Measurements from ENCODE around the gene KMT2D.

Gene KMT2D

DNA sequence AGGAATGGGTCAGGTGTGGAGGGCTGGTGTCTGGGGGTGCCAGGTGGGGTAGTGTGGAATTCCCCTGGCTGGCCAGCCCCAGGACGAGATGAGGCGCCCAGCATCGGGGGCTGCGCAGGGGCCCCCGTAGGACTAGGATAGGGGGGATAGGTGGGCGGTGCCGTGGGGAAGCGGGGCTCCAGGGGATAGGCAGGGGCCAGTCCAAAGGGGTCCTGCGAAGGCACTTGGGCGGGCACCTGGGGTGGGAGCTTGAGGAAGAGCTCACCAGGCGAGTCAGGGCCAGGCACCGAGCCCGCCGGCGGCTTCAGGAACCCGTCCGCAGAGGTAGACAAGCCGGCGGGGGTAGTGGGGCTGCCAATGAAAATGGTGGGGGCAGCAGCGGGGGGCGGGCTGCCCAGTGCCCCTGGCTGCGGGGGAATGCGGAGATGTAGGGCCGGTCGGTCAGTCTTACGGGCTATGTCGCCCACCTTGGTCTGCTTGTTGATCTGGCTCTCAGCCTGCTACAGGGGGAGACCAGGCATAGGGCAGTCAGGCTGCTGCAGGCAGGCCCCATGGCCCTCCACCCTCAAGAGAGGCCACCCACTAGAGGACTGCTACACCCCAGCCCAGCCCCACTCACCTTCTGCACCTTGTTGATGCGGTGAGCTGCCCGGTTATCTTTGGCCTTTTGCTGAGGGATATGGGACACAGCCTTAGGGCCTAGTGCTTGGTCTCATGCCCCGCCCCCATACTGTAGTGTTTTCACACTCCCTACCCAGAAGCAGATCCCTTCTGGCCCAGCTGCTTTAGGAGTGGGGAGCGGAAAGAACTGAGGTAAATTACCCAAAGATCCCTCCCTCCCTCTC lies 19.3 kb downstream of the KMT2D start:
- H3K4me3 ChIP-seq (ENCODE audit: low read depth, low read length), result no peak overlapping the region
- no peaks in the 10 kb centered on the region for H3K4me1 ChIP-seq (ENCODE audit: control insufficient read depth, insufficient read depth, low read length, unreplicated experiment)
- H3K36me3 ChIP-seq (ENCODE audit: insufficient read depth, low read length), result peaks cover 46% of the 10 kb centered on the region
- no peak overlapping the region for H3K27ac ChIP-seq (ENCODE audit: low read depth, low read length)
- H3K27me3 ChIP-seq (ENCODE audit: insufficient read depth, low read length), result no peaks in the 10 kb centered on the region
- H3K79me2 ChIP-seq (ENCODE audit: control insufficient read depth, insufficient read depth, low read length, unreplicated experiment), result no peaks in the 10 kb centered on the region
- H2AFZ ChIP-seq (ENCODE audit: low read length, unreplicated experiment), result no peak overlapping the region

DNA sequence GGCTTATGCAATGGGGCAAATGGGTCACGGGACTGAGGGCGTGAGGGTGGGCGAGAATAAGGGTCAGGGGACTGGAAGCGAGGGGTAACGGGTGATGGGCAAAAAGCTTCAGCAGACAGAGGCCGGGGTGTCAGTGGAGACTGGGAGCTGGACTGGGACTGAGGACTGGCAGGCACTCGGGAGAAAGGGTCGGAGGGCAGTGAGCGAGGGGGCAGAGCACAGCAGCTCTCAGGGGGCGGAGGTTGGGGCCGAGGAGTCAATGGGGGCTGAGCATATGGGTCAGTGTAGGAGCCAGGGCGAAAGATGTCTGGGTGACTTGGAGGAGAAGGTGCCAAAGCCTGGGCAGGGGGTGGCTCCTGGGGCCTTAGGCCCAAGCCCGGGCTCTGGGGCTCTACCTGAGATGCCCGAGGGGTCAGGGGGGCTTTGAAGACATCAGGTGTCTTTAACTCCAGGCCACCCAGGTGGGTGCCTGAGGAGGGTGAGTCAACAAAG lies 20.2 kb downstream of the KMT2D start:
- H3K4me3 ChIP-seq (ENCODE audit: low read depth, low read length), result no peak overlapping the region
- no peaks in the 10 kb centered on the region for H3K79me2 ChIP-seq (ENCODE audit: control insufficient read depth, insufficient read depth, low read length, unreplicated experiment)
- no peaks in the 10 kb centered on the region for H3K4me1 ChIP-seq (ENCODE audit: control insufficient read depth, insufficient read depth, low read length, unreplicated experiment)
- no peak overlapping the region for H2AFZ ChIP-seq (ENCODE audit: low read length, unreplicated experiment)
- H3K27ac ChIP-seq (ENCODE audit: low read depth, low read length), result no peak overlapping the region
- H3K27me3 ChIP-seq (ENCODE audit: insufficient read depth, low read length), result no peaks in the 10 kb centered on the region
- H3K36me3 ChIP-seq (ENCODE audit: insufficient read depth, low read length), result peaks cover 40% of the 10 kb centered on the region

DNA sequence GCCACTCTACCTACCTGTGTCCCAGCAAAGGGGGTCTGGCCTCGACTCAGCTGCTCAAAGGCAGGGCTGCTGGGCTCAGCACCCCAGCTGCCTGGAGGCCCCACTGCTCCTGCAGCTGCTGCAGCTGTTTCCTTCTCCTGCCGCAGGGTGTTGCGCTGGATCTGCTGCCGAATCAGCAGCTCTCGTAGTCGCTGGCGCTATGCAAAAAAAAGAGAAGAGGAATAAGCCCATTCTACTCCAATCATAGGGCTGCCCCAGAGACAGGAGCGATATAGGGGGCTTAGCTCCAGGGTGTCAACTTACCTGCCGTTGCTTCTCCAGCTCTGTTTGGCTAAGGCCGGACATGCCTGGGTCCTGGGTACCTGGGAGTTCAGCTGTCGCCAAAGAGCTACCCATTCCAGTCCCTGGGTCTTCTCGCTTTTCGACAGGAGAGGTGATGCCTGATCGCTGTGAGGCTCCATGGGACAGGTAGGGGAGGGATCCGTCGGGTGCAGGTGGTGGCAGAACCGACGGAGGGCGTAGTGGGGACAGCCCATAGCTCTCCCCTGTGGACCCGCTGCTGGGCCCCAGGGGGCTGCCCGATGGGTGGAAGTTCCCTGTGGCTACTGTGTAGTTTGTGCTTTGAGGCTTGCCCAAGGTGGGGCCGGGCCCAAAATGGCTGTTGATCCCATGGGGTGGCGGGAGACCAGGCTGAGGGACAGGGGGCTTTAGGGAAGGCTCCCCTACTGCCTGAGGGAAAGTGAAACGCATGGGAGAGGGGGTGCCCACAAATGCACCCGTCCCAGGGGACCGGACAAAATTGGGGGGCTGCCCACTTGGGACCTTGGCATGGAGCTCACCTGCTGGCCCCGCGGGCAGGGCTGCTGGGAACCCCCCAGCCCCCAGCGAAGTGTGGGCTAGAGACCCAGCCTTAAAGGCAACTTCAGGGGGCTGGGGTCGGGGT lies 20.9 kb downstream of the KMT2D start:
- H2AFZ ChIP-seq (ENCODE audit: low read length, unreplicated experiment), result no peak overlapping the region
- H3K4me1 ChIP-seq (ENCODE audit: control insufficient read depth, insufficient read depth, low read length, unreplicated experiment), result no peaks in the 10 kb centered on the region
- no peaks in the 10 kb centered on the region for H3K79me2 ChIP-seq (ENCODE audit: control insufficient read depth, insufficient read depth, low read length, unreplicated experiment)
- no peak overlapping the region for H3K27ac ChIP-seq (ENCODE audit: low read depth, low read length)
- H3K4me3 ChIP-seq (ENCODE audit: low read depth, low read length), result no peak overlapping the region
- H3K27me3 ChIP-seq (ENCODE audit: insufficient read depth, low read length), result no peaks in the 10 kb centered on the region
- H3K36me3 ChIP-seq (ENCODE audit: insufficient read depth, low read length), result peaks cover 41% of the 10 kb centered on the region

DNA sequence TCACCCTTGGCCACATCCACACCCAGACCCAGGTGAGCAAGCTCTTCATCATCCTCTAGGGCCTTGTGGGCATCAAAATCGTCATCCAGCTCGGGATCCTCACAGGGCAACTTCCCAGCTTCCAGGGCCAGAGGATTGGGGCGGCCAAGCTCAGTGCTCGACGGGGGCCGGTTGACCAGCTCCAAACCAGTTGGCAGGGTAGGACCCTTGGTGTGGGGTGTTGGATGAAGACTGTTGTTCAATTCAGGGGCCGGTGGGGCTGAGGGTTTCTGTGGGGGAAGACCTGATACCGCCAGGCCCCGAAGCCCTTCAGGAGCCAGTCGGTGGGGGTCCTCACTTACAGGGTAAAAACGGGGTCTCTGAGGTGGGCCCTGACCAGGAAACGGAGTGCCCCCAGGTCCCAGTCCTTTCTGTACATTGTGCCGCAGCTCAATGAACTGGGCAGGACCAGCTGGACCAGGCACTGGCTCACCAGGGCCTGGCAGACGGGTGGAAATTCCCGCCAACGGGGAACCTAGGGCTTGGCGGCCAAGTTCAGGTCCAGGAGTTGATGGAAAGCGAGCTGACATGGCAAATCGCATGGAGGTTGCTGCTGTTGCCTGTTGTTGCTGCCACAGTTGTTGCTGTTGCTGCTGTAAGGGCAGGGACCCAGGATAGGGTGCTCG lies 22.2 kb downstream of the KMT2D start:
- H3K4me3 ChIP-seq (ENCODE audit: low read depth, low read length), result no peak overlapping the region
- peaks cover 39% of the 10 kb centered on the region; the same call in 1 of the 2 replicates for H3K36me3 ChIP-seq (ENCODE audit: insufficient read depth, low read length)
- H3K79me2 ChIP-seq (ENCODE audit: control insufficient read depth, insufficient read depth, low read length, unreplicated experiment), result no peaks in the 10 kb centered on the region
- H2AFZ ChIP-seq (ENCODE audit: low read length, unreplicated experiment), result no peak overlapping the region
- H3K27ac ChIP-seq (ENCODE audit: low read depth, low read length), result no peak overlapping the region
- no peaks in the 10 kb centered on the region for H3K27me3 ChIP-seq (ENCODE audit: insufficient read depth, low read length)
- no peaks in the 10 kb centered on the region for H3K4me1 ChIP-seq (ENCODE audit: control insufficient read depth, insufficient read depth, low read length, unreplicated experiment)

DNA sequence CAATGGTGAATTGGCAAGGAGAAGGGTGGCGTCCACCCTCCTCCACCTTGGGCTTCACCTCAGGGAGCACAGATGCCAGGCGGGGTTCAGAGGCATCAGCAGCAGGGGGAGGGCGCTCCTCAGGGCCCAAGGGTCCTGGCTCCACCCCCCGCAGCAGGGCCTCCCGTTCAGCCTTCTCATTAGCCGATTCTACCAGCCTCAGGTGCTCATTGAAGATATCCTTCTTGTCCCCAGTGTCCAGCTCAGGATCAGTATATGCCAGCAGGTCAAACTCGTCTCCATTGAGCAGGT lies 22.7 kb downstream of the KMT2D start:
- Histone ChIP-seq H3K79me2 (ENCODE audit: control insufficient read depth, insufficient read depth, low read length, unreplicated experiment) (no peaks in the 10 kb centered on the region), H3K36me3 (ENCODE audit: insufficient read depth, low read length) (peaks cover 34% of the 10 kb centered on the region; the same call in 1 of the 2 replicates)

DNA sequence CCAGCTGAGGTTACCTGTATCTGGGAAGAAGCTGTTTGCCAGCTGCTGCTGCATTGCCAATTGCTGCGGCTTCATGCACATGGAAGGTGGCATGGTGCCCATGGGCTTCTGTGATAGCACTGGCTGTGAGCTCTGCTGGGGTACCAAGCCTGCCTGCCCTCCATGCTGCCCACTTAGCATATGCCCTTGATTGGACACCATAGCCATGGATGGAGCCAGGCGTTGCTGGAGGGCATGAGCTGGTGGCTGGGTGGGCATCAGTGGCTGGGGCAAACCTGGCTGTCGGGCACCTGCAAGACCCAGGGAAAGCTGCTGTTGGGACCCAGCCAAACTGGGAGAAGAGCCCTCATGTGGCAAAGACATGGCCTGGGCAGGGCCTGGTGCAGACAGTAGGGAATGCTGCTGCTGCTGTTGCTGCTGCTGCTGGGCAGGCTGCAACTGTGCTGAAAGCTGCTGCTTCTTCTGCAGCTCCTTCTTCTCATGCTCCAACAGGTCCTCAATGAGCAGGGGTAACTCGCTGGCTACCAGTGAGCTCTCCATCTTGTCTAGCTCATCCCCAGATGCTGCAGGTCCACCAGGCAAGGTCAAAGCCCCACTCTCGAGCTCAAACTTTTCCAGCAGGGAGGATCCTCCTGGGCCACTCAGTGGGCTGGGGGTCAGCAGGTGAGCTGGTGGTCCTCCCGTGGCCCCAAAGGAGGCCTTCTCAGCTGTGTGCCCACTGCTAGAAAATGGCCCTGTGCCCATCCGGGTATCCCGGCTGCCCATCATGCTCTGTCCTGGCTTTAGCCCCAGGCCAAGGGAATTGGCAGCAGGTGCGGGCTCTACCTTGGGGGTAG lies 23.3 kb downstream of the KMT2D start:
- H3K4me3 ChIP-seq (ENCODE audit: low read depth, low read length), result no peak overlapping the region
- H3K4me1 ChIP-seq (ENCODE audit: control insufficient read depth, insufficient read depth, low read length, unreplicated experiment), result no peaks in the 10 kb centered on the region
- H3K27ac ChIP-seq (ENCODE audit: low read depth, low read length), result no peak overlapping the region
- no peaks in the 10 kb centered on the region for H3K27me3 ChIP-seq (ENCODE audit: insufficient read depth, low read length)
- H2AFZ ChIP-seq (ENCODE audit: low read length, unreplicated experiment), result no peak overlapping the region
- H3K79me2 ChIP-seq (ENCODE audit: control insufficient read depth, insufficient read depth, low read length, unreplicated experiment), result no peaks in the 10 kb centered on the region
- H3K36me3 ChIP-seq (ENCODE audit: insufficient read depth, low read length), result peaks cover 28% of the 10 kb centered on the region; the same call in 1 of the 2 replicates

More for the DNA sequence above, 22.7 kb downstream of the KMT2D start:
- Histone ChIP-seq H3K4me3 (ENCODE audit: low read depth, low read length) (no peak overlapping the region), H3K27me3 (ENCODE audit: insufficient read depth, low read length) (no peaks in the 10 kb centered on the region), H2AFZ (ENCODE audit: low read length, unreplicated experiment) (no peak overlapping the region), H3K27ac (ENCODE audit: low read depth, low read length) (no peak overlapping the region), H3K4me1 (ENCODE audit: control insufficient read depth, insufficient read depth, low read length, unreplicated experiment) (no peaks in the 10 kb centered on the region)

DNA sequence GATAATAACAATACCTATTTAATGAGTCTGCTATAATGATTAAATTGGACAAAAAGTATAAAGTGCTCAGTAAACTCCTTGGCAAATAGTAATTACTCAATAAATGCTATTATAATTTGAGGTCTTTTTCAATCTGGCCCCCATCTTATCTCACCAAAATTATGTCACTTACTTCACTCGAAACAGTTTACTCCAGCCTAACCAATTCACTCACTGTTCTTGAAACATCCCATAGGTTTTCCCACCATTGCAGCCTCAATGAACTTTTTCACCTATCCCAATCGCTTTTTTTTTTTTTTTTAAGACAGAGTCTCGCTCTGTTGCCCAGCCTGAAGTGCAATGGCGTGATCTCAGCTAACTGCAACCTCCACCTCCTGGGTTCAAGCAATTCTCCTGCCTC lies 24.6 kb downstream of the KMT2D start:
- H2AFZ ChIP-seq (ENCODE audit: low read length, unreplicated experiment), result no peak overlapping the region
- peaks cover 21% of the 10 kb centered on the region; the same call in 1 of the 2 replicates for H3K36me3 ChIP-seq (ENCODE audit: insufficient read depth, low read length)
- no peak overlapping the region for H3K4me3 ChIP-seq (ENCODE audit: low read depth, low read length)
- H3K27ac ChIP-seq (ENCODE audit: low read depth, low read length), result no peak overlapping the region
- no peaks in the 10 kb centered on the region for H3K27me3 ChIP-seq (ENCODE audit: insufficient read depth, low read length)
- no peaks in the 10 kb centered on the region for H3K79me2 ChIP-seq (ENCODE audit: control insufficient read depth, insufficient read depth, low read length, unreplicated experiment)
- H3K4me1 ChIP-seq (ENCODE audit: control insufficient read depth, insufficient read depth, low read length, unreplicated experiment), result no peaks in the 10 kb centered on the region

DNA sequence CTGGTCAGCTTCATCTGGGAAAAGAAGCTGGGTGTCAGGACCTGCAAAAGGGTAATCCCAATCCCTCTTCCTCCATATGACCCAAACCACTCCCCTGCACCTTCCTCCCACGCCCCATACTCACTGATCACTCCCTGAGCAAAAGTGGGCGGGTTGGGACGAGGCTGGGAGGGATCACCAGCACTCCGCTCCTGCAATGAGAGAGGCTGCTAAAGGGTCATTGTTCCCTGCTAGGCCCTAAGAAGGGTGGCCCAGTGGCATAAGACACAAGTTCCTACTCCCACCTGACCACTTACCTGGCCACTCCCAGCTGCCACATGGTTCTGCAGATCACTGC lies 26.3 kb downstream of the KMT2D start:
- no peaks in the 10 kb centered on the region for H3K79me2 ChIP-seq (ENCODE audit: control insufficient read depth, insufficient read depth, low read length, unreplicated experiment)
- H3K36me3 ChIP-seq (ENCODE audit: insufficient read depth, low read length), result peaks cover 21% of the 10 kb centered on the region
- H3K4me3 ChIP-seq (ENCODE audit: low read depth, low read length), result no peak overlapping the region
- no peak overlapping the region for H3K27ac ChIP-seq (ENCODE audit: low read depth, low read length)
- H3K27me3 ChIP-seq (ENCODE audit: insufficient read depth, low read length), result no peaks in the 10 kb centered on the region
- H3K4me1 ChIP-seq (ENCODE audit: control insufficient read depth, insufficient read depth, low read length, unreplicated experiment), result no peaks in the 10 kb centered on the region
- H2AFZ ChIP-seq (ENCODE audit: low read length, unreplicated experiment), result no peak overlapping the region

DNA sequence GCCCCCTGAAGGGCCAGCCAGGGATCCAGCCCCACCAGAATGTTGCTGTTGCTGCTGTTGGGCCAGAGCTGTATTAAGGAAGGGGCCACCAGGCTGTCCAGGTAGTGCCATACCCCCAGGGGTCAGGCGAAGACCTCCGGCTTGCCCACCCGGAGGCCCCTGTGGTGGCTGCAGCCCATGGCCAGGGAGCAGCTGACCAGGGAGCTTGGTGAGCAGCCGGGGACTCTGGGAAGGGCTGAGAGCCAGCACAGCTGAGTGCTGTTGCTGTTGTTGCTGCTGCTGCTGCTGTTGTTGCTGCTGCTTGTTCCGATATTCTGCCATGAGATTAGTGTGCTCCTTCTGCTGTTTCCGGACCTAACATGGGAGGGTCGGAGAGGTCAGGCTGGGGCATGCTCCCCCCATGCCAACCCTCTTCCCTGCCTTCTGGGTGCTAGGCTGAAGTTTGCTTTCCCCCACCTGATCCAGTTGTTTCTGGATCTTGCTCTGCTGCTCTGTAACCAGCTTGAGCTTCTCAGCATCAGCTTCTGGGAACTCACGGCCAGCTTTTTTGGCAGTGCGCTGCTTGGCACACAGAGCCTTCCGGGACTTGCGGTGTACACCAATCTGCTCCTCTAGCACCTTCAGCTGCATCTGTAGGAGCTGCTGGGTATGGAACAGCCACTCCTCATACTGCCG lies 26.8 kb downstream of the KMT2D start:
- Histone ChIP-seq H3K4me3 (ENCODE audit: low read depth, low read length) (no peak overlapping the region), H3K27ac (ENCODE audit: low read depth, low read length) (no peak overlapping the region), H3K4me1 (ENCODE audit: control insufficient read depth, insufficient read depth, low read length, unreplicated experiment) (no peaks in the 10 kb centered on the region), H3K27me3 (ENCODE audit: insufficient read depth, low read length) (no peaks in the 10 kb centered on the region), H2AFZ (ENCODE audit: low read length, unreplicated experiment) (no peak overlapping the region), H3K36me3 (ENCODE audit: insufficient read depth, low read length) (peaks cover 17% of the 10 kb centered on the region), H3K79me2 (ENCODE audit: control insufficient read depth, insufficient read depth, low read length, unreplicated experiment) (no peaks in the 10 kb centered on the region)
